ENCODE results near the gene COIL.
"Not testable (repeated sequence)": the region's sequence is repeated elsewhere in the genome, so short reads cannot be mapped to it uniquely, and the experiment has no call there.

Gene COIL, protein sequence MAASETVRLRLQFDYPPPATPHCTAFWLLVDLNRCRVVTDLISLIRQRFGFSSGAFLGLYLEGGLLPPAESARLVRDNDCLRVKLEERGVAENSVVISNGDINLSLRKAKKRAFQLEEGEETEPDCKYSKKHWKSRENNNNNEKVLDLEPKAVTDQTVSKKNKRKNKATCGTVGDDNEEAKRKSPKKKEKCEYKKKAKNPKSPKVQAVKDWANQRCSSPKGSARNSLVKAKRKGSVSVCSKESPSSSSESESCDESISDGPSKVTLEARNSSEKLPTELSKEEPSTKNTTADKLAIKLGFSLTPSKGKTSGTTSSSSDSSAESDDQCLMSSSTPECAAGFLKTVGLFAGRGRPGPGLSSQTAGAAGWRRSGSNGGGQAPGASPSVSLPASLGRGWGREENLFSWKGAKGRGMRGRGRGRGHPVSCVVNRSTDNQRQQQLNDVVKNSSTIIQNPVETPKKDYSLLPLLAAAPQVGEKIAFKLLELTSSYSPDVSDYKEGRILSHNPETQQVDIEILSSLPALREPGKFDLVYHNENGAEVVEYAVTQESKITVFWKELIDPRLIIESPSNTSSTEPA

DNA sequence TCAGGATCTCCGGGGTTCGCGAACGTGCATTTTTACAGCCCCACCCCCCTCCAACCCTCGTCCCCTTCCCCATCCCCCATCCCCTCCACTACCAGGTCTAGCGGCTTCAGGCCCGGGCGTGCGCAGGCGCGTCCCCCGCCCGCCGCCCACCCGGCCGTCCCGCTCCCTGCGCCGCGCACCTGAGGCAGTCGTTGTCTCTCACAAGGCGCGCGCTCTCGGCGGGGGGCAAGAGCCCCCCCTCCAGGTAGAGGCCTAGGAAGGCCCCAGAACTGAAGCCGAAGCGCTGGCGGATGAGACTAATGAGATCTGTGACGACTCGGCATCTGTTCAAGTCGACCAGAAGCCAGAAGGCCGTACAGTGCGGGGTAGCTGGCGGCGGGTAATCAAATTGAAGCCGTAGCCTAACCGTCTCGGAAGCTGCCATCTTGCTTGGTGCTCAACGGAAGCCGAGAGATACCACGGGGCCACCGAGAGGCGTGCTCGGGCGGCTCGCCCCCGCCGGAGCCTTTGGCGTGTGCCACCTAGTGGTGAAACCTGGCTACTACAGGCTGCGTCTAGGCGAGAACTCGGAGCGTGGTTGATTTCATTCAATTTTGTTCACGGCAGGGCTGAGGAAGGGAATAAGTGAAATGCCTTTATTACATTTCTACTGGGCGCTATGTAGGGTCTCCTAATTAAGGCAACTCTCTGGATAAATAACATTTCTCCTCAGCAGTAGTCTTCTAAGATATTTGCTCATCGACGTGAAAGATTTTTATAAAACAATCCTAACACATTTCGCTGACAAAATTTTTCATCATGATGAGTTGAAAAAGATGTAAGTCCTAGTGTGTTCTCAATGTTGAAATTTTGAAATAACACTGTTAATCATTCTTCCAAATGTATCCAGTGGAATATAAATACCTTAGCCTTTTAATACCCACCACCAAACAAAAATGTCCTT, at the start of gene COIL:
Gene COIL (minus strand): TSS at position 455 of the 943 bp plus-strand sequence. CDS start 31 bp downstream, at position 424.
- peak; percentile 26 for DNase-seq

DNA sequence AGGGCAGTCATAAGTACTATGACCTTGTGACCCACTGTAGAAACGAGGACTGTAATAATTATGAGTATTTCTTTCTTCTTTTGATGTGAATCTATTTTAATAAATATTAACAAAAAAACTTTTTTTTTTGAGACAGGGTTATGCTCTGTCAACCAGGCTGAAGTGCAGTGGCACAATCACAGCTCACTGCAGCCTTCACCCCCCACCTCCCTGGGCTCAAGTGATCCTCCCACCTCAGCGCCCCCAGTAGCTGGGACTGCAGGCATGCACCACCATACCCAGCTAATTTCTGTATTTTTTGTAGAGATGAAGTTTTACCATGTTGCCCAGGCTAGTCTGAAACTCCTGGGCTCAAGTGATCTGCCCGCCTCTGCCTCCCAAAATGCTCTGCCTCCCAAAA, 49.6 kb upstream of the COIL start:
- DNase-seq, result no peak

GRCh38 chr17:57009737-57010445, 49.0 kb upstream of the COIL start:
- DNase-seq, result no peak

GRCh38 chr17:57008958-57009357, 48.1 kb upstream of the COIL start:
- no peak for DNase-seq

- no peak for DNase-seq
Observed at GRCh38 chr17:57006040-57006439, 45.2 kb upstream of the COIL start.

GRCh38 chr17:57004944-57005579, 44.2 kb upstream of the COIL start:
- DNase-seq, result no peak

DNA sequence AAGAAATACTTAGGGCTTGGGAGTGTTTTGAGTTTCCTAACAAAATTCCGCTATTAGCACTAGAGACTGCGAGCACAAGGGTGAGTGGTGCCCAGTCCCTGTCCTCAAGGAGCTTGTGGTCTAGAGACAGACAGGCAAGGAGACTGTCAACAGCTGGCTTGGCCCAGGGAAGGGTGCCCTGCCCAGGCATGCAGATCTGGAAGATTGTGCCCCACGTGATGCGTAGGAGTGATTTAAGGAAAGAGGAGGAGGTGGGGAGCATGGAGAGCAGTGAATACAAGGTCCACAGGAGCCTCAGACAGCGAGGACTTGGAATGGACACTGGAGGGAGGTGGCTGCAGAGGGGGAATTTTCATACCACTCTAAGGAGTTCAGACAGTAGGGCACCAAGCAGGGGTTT, 42.1 kb upstream of the COIL start:
- no peak for DNase-seq

DNA sequence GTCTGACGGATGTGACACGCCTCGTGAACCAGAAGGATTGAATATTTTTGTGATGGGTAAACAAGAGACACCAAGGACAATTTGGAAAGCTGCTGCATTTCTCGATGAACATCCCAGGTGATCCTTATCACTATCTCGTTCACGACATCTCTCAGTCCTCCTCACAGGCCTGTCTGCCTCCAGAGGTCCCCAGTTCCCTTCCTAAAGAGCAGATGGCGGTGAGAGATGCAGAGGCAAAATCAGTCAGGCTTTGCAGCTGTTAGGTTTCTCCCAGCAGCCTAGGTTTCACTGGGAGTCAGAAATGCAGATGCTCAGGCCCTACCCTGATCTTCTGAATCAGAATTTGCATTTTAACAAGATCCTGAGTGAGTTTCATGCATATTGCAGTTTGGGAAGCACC, 40.7 kb upstream of the COIL start:
- DNase-seq, result no peak

DNA sequence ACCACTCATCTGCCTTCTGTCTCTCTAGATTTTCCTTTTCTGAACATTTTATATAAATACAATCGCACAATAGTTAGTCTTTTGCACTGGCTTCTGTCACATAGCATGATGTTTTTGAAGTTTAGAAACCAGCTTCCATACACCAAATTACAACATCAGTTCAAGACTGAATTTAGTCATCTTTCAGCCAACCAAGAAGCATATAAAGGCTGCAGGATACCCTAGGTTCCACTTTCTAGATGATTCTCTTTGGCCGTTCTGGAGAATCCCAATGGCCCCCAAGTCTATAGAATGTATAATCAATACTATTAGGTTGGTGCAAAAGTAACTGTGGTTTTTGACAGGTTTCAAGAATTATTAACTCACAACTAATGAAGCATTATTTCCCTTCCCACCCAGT, 36.5 kb upstream of the COIL start:
- DNase-seq, result no peak

GRCh38 chr17:56995766-56996165, 34.9 kb upstream of the COIL start:
- no peak for DNase-seq

- no peak for DNase-seq
Observed at GRCh38 chr17:56994009-56994792, 33.4 kb upstream of the COIL start.

DNA sequence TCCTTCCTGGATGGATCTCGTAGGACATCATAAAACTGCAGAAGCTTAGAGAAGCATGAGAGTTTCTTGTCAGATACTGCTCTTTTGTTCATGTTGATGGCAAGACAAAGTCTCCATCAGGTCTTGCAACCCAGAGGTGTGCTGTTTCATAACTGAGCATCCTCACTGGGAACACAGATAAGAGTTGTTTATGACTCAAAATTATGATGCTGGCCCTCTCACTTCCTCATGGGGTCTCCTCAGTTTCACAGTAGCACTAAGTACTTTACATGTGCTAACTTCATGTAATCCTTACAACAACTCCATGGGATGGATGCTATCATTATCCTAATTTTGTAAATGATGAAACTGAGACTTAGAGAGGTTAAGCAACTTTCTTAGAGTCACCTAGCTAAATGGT, 31.5 kb upstream of the COIL start:
- no peak for DNase-seq

DNA sequence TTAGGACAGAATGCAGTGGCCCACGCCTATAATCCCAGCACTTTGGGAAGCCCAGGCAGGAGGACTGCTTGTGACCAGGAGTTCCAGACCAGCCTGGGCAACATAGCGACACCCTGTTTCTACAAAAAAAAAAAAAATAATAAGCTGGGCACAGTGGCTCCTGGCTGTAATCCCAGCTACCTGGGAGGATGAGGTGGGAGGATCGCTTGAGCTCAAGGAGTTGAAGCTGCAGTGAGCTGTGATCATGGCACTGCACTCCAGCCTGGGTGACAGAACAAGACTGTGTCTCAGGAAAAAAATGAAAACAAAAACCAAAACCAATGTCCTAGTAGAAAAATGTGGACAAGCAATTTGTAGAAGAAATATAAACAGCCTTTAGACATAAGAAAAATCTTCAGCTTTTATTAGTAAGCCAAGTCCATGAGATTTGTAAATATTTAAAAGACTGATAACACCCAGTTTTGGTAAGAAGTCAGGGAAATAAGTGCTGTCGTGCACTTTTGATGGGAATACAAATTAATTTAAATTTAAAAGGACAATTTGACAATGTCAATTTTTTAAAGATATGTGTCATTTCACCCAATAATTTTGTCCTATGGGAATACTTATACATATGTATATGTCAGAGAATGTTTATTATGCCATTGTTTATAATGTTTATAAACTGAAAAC, 28.2 kb upstream of the COIL start:
- DNase-seq, result no peak

DNA sequence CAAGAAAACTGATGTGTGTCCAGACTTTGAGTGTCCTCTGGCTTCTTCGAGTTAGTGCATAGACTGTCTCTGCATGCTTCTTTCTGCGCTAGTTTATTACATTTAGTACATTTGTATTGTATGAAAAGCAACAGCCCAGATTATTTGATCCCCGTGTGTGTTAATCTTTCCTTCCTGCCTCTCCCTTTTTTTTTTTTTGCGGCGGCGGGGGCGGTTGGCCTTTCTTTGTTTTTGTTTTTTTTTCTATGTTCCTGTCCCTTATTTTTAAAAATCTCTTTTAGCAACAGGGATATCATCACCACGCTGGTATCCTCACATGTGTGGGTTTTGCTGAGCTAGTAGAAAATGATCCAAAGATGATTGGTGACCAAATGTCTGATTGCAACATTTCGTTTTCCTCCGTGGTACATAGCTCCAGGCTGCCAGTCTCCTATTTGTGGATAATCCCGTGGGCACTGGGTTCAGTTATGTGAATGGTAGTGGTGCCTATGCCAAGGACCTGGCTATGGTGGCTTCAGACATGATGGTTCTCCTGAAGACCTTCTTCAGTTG, 26.5 kb upstream of the COIL start:
- no peak for DNase-seq

DNA sequence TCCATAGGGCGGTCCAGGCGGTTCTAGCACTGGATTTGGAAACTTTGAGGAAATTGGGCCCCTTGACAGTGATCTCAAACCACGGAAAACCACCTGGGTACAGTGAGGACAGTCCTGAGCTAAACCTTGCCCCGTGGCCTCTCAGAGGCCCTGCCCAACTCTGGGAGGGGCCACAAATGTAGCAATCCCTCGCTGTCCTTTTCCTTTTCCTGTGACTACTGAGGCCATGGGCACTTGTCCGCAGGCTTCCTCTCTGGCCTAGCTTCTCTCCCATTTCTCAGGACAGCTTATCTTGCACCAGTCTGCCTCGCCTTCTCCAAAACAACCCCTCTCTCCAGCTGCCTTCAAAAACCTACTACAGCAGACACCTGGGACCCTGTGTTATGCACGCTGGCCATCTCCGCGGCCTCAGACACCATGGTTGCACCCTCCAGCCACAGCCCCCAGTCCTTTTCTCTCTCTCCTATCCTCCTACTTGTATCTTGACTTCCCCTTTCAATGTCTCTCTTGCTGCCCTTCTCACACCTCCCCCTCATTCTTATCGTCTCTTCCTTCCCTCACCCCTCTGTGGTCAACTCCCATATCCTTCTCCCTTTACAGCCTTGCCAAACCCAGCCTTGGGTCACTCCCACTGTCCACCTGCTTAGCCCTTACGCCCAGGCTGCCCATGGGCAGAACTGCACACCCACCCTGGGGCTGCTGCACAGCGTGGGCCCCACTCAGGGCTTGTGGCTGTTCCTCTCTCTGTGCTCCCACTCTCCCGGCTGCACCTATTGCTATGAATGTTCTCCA, 24.7 kb upstream of the COIL start:
- DNase-seq, result no peak

DNA sequence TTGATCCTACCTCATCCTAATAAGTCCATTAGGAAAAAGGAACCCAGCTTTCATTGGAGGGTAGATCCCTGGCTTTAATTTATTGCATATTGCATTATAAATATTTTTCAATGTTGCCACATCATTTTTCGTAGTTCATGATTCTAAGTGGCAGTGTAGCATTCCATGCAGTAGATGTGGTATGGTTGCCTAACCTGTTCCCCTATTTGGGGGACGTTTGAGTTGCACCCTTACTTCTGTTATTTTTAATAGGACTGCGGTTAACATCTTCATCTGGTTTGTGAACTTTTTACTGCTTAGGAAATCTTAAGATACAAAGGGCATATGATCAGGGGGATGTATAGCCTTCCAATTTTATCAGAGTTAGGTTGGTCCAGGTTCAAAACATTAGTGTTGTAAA, 22.5 kb upstream of the COIL start:
- no peak for DNase-seq

- no peak for DNase-seq
Observed at GRCh38 chr17:56982312-56982711, 21.5 kb upstream of the COIL start.

DNA sequence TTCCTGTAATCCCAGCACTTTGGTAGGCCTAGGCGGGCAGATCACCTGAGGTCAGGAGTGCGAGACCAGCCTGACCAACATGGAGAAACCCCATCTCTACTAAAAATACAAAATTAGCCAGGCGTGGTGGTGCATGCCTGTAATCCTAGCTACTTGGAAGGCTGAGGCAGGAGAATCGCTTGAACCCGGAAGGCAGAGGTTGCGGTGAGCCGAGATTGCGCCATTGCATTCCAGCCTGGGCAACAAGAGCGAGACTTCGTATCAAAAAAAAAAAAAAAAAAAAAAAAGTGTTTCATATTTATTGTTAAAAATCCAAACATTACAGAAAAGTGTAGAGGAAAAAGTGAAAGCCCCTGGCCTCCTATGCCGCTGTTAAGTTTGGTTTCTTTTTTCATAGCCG, 19.7 kb upstream of the COIL start:
- DNase-seq, result not testable (repeated sequence)

GRCh38 chr17:56979091-56979480, 18.2 kb upstream of the COIL start:
- no peak for DNase-seq
